Stimulated activated CD4-positive, alpha-beta T cell treated with anti-CD3 and anti-CD28 coated beads, TNF-alpha, amount 100 ng/mL, for 1 hour (primary cell): ENCODE results near the gene CLCN3.
"Not testable (repeated sequence)": the region's sequence is repeated elsewhere in the genome, so short reads cannot be mapped to it uniquely, and the experiment has no call there.

Experiments used
- DNase-seq, 3 donors: peaks; one replicate each; pipeline ENCODE4 v3.0.0-alpha.2; 2020; ENCODE audit warnings: low read depth in 3 of 3, low spot score in 1 of 3

The CLCN3 gene

DNA sequence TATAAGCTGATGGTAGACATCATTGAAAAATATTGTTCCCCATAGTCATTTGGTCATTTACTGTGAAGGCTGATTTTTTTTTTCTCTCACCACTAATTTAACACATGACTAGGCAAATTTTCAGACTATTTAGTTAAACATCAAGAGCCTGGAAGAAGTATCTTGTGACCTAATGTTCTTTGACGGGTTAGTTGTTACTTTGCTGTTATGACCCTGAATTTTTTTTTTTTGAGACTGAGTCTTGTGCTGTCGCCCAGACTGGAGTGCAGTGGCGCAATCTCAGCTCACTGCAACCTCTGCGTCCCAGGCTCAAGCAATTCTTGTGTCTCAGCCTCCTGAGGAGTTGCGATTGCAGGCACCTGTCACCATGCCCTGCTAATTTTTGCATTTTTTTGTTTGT lies 70.4 kb downstream of the CLCN3 start:
- DNase-seq: no peak

- no peak for DNase-seq
Observed at GRCh38 chr4:169698331-169698730, 78.0 kb downstream of the CLCN3 start.

DNA sequence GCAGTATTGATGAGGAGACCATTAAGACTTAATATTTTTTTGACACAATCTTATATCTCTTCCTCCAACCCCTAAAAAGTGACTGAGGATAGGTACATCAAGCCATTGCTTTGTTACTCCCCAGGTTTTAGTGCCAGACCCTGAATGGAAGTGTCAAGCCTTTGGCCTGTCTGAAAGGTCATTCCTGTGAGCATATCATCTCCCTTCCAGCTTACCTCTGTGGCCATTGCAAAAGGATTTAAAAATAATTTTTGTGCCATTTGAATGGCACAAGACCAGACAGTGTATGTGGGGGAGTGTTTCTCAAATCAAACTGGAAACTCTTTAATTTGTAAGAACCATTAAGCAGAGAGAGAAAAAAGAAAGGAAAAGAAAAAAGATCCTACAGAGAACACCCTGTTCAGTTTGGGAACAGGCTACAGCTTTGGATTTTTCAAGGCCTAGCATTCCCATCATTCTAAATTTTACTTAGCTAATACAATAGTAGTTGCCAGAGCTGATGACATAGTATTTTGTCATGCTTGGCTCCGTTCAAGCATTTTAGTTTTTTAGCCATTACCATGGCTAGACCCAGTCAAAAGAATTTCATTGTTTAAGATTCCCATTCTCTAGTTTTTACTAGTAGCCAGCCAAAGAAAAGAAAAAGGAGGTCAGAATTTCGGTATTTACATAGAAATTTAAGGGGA lies 87.7 kb downstream of the CLCN3 start:
- DNase-seq: no peak

DNA sequence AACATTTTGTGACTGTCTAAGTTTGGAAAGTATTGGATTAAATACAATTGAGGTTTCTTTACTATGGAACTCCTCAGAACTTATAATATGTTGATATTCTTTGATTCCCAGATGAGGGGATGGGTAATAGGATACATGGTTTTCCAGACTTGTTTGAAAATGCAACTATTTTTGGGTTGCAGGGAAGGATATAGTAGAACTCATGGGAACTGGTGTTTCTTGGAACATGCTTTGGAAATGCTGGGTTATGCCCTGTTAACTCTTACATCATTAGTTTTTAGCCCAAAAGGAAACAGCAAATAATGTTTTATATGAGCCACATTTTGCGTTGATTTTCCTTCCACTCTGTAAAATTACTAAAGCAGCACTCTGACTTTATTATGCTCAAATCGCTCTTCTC lies 95.4 kb downstream of the CLCN3 start:
- DNase-seq: no peak

DNA sequence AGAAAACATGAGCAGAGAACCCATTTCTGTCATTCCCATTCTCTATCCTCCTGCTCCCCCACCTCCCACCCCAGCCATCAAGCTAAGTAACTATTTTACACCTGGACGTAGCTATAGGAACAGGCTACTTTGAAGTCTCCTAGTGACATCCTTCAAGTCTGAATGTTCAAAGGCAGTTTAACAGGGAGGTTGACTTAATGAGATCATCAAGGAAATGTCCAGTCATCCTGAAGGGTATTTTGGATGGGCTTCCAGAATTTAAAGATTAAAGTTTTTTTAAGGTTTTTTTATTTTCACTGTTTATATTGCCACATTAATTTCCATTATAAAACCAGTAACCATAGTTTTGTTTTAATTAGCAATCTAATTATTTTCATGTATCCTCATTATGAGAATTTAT lies 96.3 kb downstream of the CLCN3 start:
- DNase-seq: no peak

- DNase-seq: no peak
Observed at GRCh38 chr4:169720529-169720928, 100.2 kb downstream of the CLCN3 start.

GRCh38 chr4:169723207-169723965 lies 103.0 kb downstream of the CLCN3 start:
- no peak for DNase-seq

GRCh38 chr4:169724260-169724659 lies 103.9 kb downstream of the CLCN3 start:
- no peak for DNase-seq

- no peak for DNase-seq
Observed at GRCh38 chr4:169727616-169728015, 107.2 kb downstream of the CLCN3 start.

DNA sequence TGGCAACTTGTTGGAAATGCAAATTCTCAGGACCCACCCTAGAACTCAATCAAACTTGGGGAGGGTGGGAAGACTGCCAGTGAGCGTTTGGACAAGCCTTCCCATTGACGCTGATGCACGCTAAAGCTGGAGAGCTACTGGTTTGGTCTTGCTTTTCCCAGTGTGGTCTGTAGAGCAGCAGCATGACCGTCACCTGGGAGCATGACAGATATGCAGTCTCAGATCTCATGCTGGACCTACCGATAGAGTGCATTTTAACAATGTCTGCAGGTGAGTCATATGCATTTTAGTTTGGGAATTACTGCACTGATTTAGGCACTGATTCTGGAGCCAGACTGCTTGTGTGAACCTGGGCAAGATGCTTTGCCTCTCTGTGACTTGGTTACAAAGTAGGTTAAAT lies 110.2 kb downstream of the CLCN3 start:
- DNase-seq: no peak

DNA sequence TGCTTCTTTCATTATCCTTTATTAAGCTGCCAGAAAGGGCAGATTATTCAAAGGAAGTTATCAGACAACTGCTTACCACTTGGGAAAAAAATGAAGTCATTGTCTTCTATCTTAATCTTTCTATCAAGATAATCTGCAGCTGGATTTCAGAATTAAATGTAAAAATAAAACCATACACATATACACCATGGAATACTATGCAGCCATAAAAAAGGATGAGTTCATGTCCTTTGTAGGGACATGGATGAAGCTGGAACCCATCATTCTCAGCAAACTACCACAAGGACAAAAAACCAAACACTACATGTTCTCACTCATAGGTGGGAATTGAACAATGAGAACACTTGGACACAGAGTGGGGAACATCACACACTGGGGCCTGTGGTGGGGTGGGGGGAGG lies 118.2 kb downstream of the CLCN3 start:
- DNase-seq: not testable (repeated sequence)

GRCh38 chr4:169741569-169741968 lies 121.2 kb downstream of the CLCN3 start:
- DNase-seq: no peak

DNA sequence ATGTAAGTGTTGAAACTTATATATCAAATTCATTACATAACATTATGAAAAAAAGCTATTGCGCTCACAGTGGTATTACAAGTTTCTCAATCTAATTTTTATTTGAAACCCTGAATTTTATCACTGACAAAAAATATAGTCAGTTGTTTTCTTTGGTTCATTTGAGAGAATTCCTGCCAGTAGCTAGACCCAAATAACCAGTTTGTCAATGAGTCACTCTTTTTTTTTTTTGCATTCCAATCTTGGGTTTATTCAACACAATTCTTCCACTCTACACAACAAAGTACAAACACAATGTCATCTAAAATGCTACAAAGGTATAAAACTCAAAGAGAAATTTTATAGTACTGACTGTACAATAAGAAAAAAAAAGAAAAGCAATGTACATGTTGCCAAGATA lies 124.2 kb downstream of the CLCN3 start:
- no peak for DNase-seq

DNA sequence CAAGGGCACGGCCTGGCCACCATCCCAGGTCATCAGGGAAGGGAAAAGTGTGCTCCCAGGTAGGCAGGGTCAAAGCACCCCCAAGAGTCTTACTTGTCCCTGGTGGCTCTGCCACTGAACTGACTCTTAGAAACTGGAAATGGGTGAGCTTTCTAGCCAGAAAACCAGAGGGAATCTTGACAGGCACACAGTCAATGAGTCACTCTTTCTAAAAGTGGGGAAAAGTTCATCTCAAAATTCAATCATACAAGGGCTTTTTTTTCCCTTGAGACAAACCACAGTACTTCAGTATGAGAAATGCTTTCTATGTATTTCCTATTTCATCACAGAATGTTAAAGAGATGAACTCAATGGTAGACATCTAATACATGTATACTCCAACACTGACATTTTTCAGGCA lies 124.9 kb downstream of the CLCN3 start:
- no peak for DNase-seq

DNA sequence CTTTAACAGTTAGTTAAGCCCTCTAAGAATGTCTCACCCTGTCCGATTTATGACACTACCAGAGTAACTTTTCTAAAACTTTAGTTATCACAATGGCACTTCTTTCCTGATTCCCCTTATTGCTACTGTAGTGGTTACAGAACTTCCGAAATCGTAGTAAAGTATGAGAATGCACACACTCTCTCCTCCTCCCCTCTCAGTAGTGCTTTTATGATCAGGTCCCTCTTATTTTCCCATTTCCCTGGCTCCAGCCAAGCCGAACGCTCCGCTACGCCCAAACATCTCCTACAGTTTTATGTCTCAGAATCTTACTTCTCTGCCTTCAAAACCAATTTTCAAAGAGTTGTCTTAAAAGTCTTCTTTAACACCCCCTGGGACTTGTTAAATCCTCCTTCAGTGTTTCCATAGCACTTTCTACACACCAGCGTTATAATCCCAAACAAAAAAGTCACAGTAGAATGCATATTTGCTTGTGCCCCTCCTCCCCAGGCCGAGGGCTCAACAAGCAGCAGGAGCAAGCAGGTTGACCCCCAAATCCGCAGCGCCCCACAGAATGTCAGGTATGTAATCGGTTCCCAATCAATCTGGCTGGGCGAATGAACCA lies 136.7 kb downstream of the CLCN3 start:
- DNase-seq: no peak

- DNase-seq: peak; percentile 79 to 95 (median 89)
Observed at GRCh38 chr4:169757575-169758184, 137.3 kb downstream of the CLCN3 start, which contains the start of gene HPF1. Gene HPF1 (minus strand): TSS chr4:169757944. CDS start chr4:169757877, 67 bp downstream.

- no peak for DNase-seq
Observed at GRCh38 chr4:169758401-169758962, 138.1 kb downstream of the CLCN3 start.

- DNase-seq: no peak
Observed at GRCh38 chr4:169761846-169762245, 141.5 kb downstream of the CLCN3 start.

GRCh38 chr4:169765835-169766234 lies 145.5 kb downstream of the CLCN3 start:
- no peak for DNase-seq

DNA sequence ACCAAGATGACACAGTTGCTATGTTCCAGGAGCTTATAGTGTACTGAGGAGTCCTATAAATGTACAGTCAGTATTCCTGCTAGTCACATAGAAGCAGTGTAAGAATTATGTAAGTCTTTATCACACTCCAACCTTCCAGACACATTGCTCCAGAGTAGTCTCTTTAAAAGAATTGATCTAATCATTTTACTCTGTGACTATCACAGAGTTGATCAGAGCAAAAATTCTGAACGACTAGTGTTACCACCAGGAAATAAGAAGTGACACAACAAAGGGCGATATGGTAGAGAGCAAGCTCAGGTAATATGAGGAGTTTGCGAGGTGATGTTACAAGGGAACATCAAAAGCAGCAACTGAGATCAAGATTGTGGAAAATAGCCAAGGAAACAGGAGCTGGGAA lies 146.4 kb downstream of the CLCN3 start:
- DNase-seq: no peak

DNA sequence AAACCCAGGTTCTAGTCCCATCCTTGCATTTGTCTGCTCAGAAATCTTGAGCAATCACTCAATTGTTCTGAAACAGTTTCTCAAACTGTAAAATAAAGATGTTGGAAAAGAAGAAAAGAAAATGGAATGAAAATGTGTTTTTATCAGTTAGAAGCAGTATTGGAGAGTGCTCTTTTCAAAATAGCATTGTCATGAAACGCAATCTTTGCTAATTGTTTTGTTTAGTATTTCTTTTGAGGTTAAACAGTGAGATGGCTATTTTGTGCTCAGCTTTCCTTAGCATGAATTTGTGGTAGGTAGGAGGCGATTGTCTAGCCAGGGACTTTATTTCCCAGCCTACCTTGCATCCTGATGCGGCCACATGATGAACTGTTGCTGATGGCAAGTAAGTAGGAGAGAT lies 148.0 kb downstream of the CLCN3 start:
- no peak for DNase-seq

DNA sequence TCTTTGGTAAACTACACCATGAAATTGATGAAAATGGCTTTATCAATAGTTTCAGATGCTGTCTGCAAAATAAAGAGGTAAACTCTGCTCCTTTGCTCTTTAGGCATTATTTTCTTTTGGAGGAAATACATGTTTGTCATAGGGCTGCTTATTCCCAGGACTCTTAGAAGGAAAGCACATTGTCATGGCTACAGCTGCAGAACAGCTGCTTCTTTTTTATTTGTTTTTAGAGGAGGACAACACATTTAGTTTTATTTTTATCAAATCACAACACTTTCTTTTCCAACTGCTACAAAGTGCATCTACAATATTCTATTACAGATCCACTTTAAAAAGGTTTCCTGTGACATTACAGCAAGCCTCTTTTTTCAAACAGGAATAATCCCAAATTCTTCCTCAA lies 150.0 kb downstream of the CLCN3 start:
- no peak for DNase-seq
